Mammary epithelial cell (primary cell): ENCODE measurements around the gene TIGD3.

ENCODE experiments used
- EZH2 ChIP-seq: IDR thresholded peaks from 2 replicates; pipeline ENCODE4 v1.6.1; 2012; ENCODE audit warnings: low read length, inconsistent platforms, borderline replicate concordance
- TF ChIP-seq, protein P1 (sequence below), 2 donors: IDR thresholded peaks in 1 of 2; conservative IDR thresholded peaks in 1 of 2; 2 replicates each; pipeline ENCODE4 v1.5.1; 2011 to 2012; ENCODE audit warnings: inconsistent platforms in 2 of 2, low read length in 2 of 2, mild to moderate bottlenecking in 2 of 2, control low read depth in 1 of 2, low read depth in 1 of 2; ENCODE audit not compliant: insufficient read depth in 1 of 2; ENCODE audit errors: extremely low read depth in 1 of 2

GRCh38 chr11:65314501-65315203, 39.9 kb upstream of the TIGD3 start, which contains the start of gene CDC42EP2:
- no peak for TF ChIP-seq EZH2
- TF ChIP-seq, protein P1, sequence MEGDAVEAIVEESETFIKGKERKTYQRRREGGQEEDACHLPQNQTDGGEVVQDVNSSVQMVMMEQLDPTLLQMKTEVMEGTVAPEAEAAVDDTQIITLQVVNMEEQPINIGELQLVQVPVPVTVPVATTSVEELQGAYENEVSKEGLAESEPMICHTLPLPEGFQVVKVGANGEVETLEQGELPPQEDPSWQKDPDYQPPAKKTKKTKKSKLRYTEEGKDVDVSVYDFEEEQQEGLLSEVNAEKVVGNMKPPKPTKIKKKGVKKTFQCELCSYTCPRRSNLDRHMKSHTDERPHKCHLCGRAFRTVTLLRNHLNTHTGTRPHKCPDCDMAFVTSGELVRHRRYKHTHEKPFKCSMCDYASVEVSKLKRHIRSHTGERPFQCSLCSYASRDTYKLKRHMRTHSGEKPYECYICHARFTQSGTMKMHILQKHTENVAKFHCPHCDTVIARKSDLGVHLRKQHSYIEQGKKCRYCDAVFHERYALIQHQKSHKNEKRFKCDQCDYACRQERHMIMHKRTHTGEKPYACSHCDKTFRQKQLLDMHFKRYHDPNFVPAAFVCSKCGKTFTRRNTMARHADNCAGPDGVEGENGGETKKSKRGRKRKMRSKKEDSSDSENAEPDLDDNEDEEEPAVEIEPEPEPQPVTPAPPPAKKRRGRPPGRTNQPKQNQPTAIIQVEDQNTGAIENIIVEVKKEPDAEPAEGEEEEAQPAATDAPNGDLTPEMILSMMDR (conservative IDR thresholded peaks at IDR 0.05 in 1 of 2, IDR thresholded peaks at IDR 0.05 in 1 of 2; ENCODE audit: extremely low read depth in 1 of 2, insufficient read depth in 1 of 2, low read depth in 1 of 2, low read length in 2 of 2) = no peak
